Measurements from ENCODE around the gene HTRA3. TPM values are rescaled to one million over a fixed set of nuclear protein-coding genes. Genes with fewer than 3 reads are reported as not detected.

The HTRA3 gene
- total and polyA plus RNA-seq, 2 of the 4 experiments (the other 2 are of a cell fraction), result 1.3 to 9.5 TPM

DNA sequence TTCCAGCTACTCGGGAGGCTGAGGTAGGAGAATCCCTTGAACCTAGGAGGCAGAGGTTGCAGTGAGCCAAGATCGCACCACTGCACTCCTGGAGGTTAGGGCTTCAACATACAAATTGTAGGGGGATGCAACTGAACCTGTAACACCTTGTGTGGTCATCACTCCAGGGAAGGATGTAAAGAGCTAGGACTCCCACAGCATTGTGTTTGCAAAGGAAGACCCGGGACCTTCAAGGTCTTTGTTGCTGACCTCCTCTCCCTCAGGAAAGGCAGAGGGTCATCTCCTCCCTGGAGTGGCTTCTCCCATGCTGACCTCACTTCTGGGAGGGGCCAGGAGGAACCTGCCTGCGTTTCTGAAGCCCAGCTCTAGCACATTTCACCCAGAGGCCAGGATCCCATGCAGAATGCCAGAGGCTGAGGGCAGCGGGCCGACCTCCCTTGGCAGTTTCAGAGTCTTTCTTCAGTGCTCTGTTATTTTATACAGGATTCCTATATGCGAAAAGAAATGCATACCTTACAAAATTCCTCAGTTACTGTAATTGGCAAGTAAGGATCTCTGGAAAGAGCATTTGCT is 80.2 kb downstream of the HTRA3 start:
- no TSS peak for BruUV-seq (replicated peaks)
- Histone ChIP-seq H4K5ac (ENCODE audit: low read depth, low read length) (no peak overlapping the region), H3K4me1 (ENCODE audit: control insufficient read depth, insufficient read depth, low read length) (peaks cover 9% of the 10 kb centered on the region; the same call in 1 of the 2 replicates), H2AK5ac (ENCODE audit: low read depth, low read length) (no peak overlapping the region), H3K18ac (ENCODE audit: low read depth, low read length) (no peak overlapping the region), H3K4me2 (ENCODE audit: low read depth, low read length) (no peak overlapping the region), H3K9me1 (ENCODE audit: insufficient read depth, low read length) (peaks cover 10% of the 10 kb centered on the region; the same call in 1 of the 2 replicates), H3K23ac (ENCODE audit: low read depth, low read length) (no peak overlapping the region), H3K14ac (replicated peaks; ENCODE audit: low read depth, low read length) (no peak overlapping the region), H3K36me3 (ENCODE audit: control insufficient read depth, insufficient read depth, low read length) (no peaks in the 10 kb centered on the region), H3K27me3 (ENCODE audit: control insufficient read depth, insufficient read depth, low read length) (peaks cover 17% of the 10 kb centered on the region), H4K8ac (ENCODE audit: low read depth in 2 of 2, low read length in 2 of 2) (no peak overlapping the region), H3K79me1 (ENCODE audit: low read depth in 1 of 2, low read length in 2 of 2) (no peaks in the 10 kb centered on the region), H4K91ac (ENCODE audit: insufficient read depth, low read depth, low read length) (no peak overlapping the region), H2AK9ac (replicated peaks; ENCODE audit: low read depth, low read length, poor library complexity) (no peak overlapping the region), H3K27ac (ENCODE audit: insufficient read depth, low read length) (no peak overlapping the region), H3K4me3 (ENCODE audit: insufficient read depth, low read depth, low read length) (no peak overlapping the region), H3K4ac (ENCODE audit: low read depth, low read length) (no peak overlapping the region), H4K20me1 (ENCODE audit: insufficient read depth, low read length) (no peaks in the 10 kb centered on the region), H2BK20ac (ENCODE audit: low read depth, low read length) (no peak overlapping the region), H3K9ac (ENCODE audit: low read depth, low read length) (no peak overlapping the region), H2BK5ac (ENCODE audit: low read depth, low read length, poor library complexity, severe bottlenecking) (no peak overlapping the region), H2BK15ac (ENCODE audit: low read depth, low read length) (no peak overlapping the region), H2AFZ (replicated peaks; ENCODE audit: low read length, poor library complexity) (no peak overlapping the region), H2BK120ac (ENCODE audit: low read depth, low read length) (no peak overlapping the region), H3K9me3 (ENCODE audit: control insufficient read depth, insufficient read depth, low read length) (no peaks in the 10 kb centered on the region), H3K56ac (ENCODE audit: extremely low read depth, insufficient read depth, low read length) (no peak overlapping the region)
- no CpG with 5 or more reads among the region's 7 CpGs for WGBS, 2 experiments (ENCODE audit: extremely low coverage in 2 of 2, insufficient read length in 1 of 2)
- in situ Hi-C loops (cut with MboI; ENCODE audit: low sequenced_read_pairs) (no loop called here), intact Hi-C loops (cut with micrococcal nuclease) (loop anchor here (5.0 kb wide), 1 partner anchor 72 kb away; no protein-coding TSS in a partner anchor), dilution Hi-C loops (cut with HindIII; ENCODE audit: low sequenced_read_pairs, unreplicated experiment) (no loop called here)
- ChIA-PET CTCF (no interaction called here), POLR2A (ENCODE audit: unreplicated experiment) (no interaction called here)
- ATAC-seq (ENCODE audit: low read depth) (no peak), DNase-seq (no peak)
- no peak for TF ChIP-seq BHLHE40 (IDR thresholded peaks at IDR 0.05; ENCODE audit: low read depth, low read length)
- no peak for TF ChIP-seq RAD21 (IDR thresholded peaks at IDR 0.05; ENCODE audit: low read length)
- TF ChIP-seq CEBPB (IDR thresholded peaks at IDR 0.05; ENCODE audit: low read depth, low read length), result no peak

Measured in IMR-90 (cell line).